Neural progenitor cell (in vitro differentiated cells): ENCODE data around the gene PHACTR1. TPM values are rescaled to one million over a fixed set of nuclear protein-coding genes. Genes with fewer than 3 reads are reported as not detected.
"Not testable (repeated sequence)": the region's sequence is repeated elsewhere in the genome, so short reads cannot be mapped to it uniquely, and the experiment has no call there.

Experiments
- DNase-seq: peaks from one replicate; pipeline ENCODE4 v3.0.0-alpha.2; 2016; ENCODE audit warnings: low spot score
- H2AFZ ChIP-seq: fragments of 200-600 bp; sonication (generic); replicated peaks from 2 replicates; pipeline ENCODE4 v1.6.1; 2016; ENCODE audit warnings: antibody characterized with exemption
- H3F3A ChIP-seq: fragments of 200-600 bp; sonication (generic); 2 replicates; pipeline ENCODE4 v1.6.1; 2016; ENCODE audit warnings: antibody characterized with exemption, low read depth
- H3K27ac ChIP-seq: fragments of 200-600 bp; sonication (generic); 2 replicates; pipeline ENCODE4 v1.5.1; 2016; ENCODE audit warnings: mild to moderate bottlenecking
- H3K27me3 ChIP-seq: fragments of 200-600 bp; sonication (generic); 2 replicates; pipeline ENCODE4 v1.6.1; 2016; ENCODE audit warnings: mild to moderate bottlenecking, moderate library complexity
- H3K36me3 ChIP-seq: fragments of 200-600 bp; sonication (generic); 2 replicates; pipeline ENCODE4 v1.5.1; 2016
- H3K4me1 ChIP-seq: fragments of 200-600 bp; sonication (generic); 2 replicates; pipeline ENCODE4 v1.6.1; 2016; ENCODE audit warnings: mixed run types
- H3K4me2 ChIP-seq: fragments of 200-600 bp; sonication (generic); 2 replicates; pipeline ENCODE4 v1.6.1; 2016
- H3K4me3 ChIP-seq: fragments of 200-600 bp; sonication (generic); 2 replicates; pipeline ENCODE4 v1.5.1; 2016
- H3K79me2 ChIP-seq: fragments of 200-600 bp; sonication (generic); 2 replicates; pipeline ENCODE4 v1.6.1; 2016; ENCODE audit warnings: low read depth
- H3K9ac ChIP-seq: fragments of 200-600 bp; sonication (generic); 2 replicates; pipeline ENCODE4 v1.6.1; 2016
- H3K9me3 ChIP-seq: fragments of 200-600 bp; sonication (generic); 2 replicates; pipeline ENCODE4 v1.5.1; 2016; ENCODE audit warnings: low read depth
- H4K20me1 ChIP-seq: fragments of 200-600 bp; sonication (generic); 2 replicates; pipeline ENCODE4 v1.6.1; 2016; ENCODE audit warnings: low read depth
- H3K27ac Mint-ChIP-seq: 3 replicates; pipeline ENCODE4 v1.8.0; 2021; ENCODE audit warnings: mixed read lengths
- H3K27me3 Mint-ChIP-seq: 2 replicates; pipeline ENCODE4 v1.8.0; 2022; ENCODE audit warnings: low read depth, mild to moderate bottlenecking, inconsistent platforms, moderate library complexity, mixed read lengths; ENCODE audit not compliant: insufficient read depth
- H3K36me3 Mint-ChIP-seq: 3 replicates; pipeline ENCODE4 v1.8.0; 2021; ENCODE audit warnings: mixed read lengths
- H3K4me1 Mint-ChIP-seq: 3 replicates; pipeline ENCODE4 v1.8.0; 2021; ENCODE audit warnings: mixed read lengths
- H3K4me3 Mint-ChIP-seq: 3 replicates; pipeline ENCODE4 v1.8.0; 2021; ENCODE audit warnings: mild to moderate bottlenecking, moderate library complexity, mixed read lengths
- H3K9me3 Mint-ChIP-seq: 3 replicates; pipeline ENCODE4 v1.8.0; 2020; ENCODE audit warnings: mixed read lengths
- CTCF ChIP-seq: fragments of 200-600 bp; sonication (generic); IDR thresholded peaks from 2 replicates; pipeline ENCODE4 v1.5.1; 2017; ENCODE audit warnings: antibody characterized with exemption, mild to moderate bottlenecking
- EZH2 ChIP-seq: fragments of 200-600 bp; sonication (generic); IDR thresholded peaks from 2 replicates; pipeline ENCODE4 v1.6.1; 2017; ENCODE audit warnings: antibody characterized with exemption, mild to moderate bottlenecking, moderate library complexity
- EZH2phosphoT487 ChIP-seq: fragments of 200-600 bp; sonication (generic); IDR thresholded peaks from 2 replicates; pipeline ENCODE4 v1.6.1; 2017; ENCODE audit warnings: antibody characterized with exemption
- total RNA-seq: library from RNA; depleted of rRNA; stranded (reverse); fragments of >200 nt; gene quantifications from 2 replicates; pipeline ENCODE4 v1.2.3, GENCODE V29; 2015; ENCODE audit warnings: low replicate concordance

Gene PHACTR1
- total RNA-seq, 1 donor from 2014 or later = 2.4 TPM

- H2AFZ ChIP-seq = no peak overlapping the region
- Mint-ChIP-seq H3K9me3 (no peaks in the 10 kb centered on the region), H3K4me3 (no peak overlapping the region), H3K4me1 (no peaks in the 10 kb centered on the region), H3K27ac (no peak overlapping the region), H3K27me3 (no peaks in the 10 kb centered on the region), H3K36me3 (no peaks in the 10 kb centered on the region)
- no peak for DNase-seq
- no peaks in the 10 kb centered on the region for H3K36me3 ChIP-seq
- H4K20me1 ChIP-seq = no peaks in the 10 kb centered on the region
- H3K79me2 ChIP-seq = no peaks in the 10 kb centered on the region
- no peaks in the 10 kb centered on the region for H3F3A ChIP-seq
- H3K4me2 ChIP-seq = no peak overlapping the region
- H3K9ac ChIP-seq = no peak overlapping the region
- H3K9me3 ChIP-seq = no peaks in the 10 kb centered on the region
- H3K27me3 ChIP-seq = no peaks in the 10 kb centered on the region
- no peak overlapping the region for H3K4me3 ChIP-seq
- no peak for TF ChIP-seq CTCF
- TF ChIP-seq EZH2phosphoT487 = no peak
- no peak for TF ChIP-seq EZH2
- H3K27ac ChIP-seq = no peak overlapping the region
- no peaks in the 10 kb centered on the region for H3K4me1 ChIP-seq
These were observed 12.9 kb downstream of the PHACTR1 start for GRCh38 chr6:12729467-12729866.

DNA sequence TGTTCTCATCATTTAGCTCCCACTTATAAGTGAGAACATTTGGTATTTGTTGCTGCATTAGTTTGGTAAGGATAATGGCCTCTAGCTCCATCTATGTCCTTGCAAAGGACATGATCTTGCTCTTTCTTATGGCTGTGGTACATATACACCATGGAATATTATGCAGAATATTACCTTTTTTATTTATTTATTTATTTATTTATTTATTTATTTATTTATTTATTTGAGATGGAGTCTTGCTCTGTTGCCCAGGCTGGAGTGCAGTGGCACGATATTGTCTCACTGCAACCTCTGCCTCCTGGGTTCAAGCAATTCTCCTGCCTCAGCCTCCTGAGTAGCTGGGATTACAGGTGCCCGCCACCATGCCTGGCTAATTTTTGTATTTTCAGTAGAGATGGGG lies 14.2 kb downstream of the PHACTR1 start:
- not testable (repeated sequence) for H3K27me3 Mint-ChIP-seq, H3K9me3 Mint-ChIP-seq, H3K9me3 ChIP-seq, H3K9ac ChIP-seq, H3K4me3 ChIP-seq, DNase-seq, H3K4me2 ChIP-seq, H3K36me3 Mint-ChIP-seq, H3F3A ChIP-seq, H3K27ac ChIP-seq, H3K27ac Mint-ChIP-seq, H3K36me3 ChIP-seq, H3K27me3 ChIP-seq, H3K4me3 Mint-ChIP-seq, H3K79me2 ChIP-seq, H3K4me1 ChIP-seq, H2AFZ ChIP-seq, H4K20me1 ChIP-seq, H3K4me1 Mint-ChIP-seq

DNA sequence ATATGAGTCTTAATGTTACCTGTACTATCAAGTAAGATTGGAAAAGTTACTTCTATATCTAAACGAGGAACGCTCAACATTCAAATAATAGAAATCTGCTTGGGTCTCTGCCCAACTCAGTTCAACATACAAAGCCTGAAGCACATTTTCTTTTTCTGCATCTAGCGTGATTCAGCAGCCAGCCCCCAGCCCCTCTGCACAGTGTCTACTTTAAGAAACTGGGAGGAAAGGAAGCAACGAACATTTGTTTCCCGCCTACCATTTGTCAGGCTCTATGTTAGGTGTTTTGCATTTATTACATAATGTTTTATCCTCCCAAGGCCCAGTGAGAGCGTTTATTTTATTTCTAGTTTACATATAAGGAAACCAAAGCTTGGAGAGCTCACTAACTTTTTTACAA lies 17.3 kb downstream of the PHACTR1 start:
- no peak overlapping the region for H3K4me2 ChIP-seq
- H4K20me1 ChIP-seq = no peaks in the 10 kb centered on the region
- Mint-ChIP-seq H3K4me1 (no peaks in the 10 kb centered on the region), H3K27ac (no peak overlapping the region), H3K4me3 (no peak overlapping the region), H3K36me3 (no peaks in the 10 kb centered on the region), H3K9me3 (no peaks in the 10 kb centered on the region), H3K27me3 (no peaks in the 10 kb centered on the region)
- H3K4me3 ChIP-seq = no peak overlapping the region
- DNase-seq = no peak
- no peak overlapping the region for H3K9ac ChIP-seq
- H3F3A ChIP-seq = no peaks in the 10 kb centered on the region
- no peaks in the 10 kb centered on the region for H3K4me1 ChIP-seq
- H3K9me3 ChIP-seq = no peaks in the 10 kb centered on the region
- no peak overlapping the region for H3K27ac ChIP-seq
- TF ChIP-seq EZH2 (no peak), EZH2phosphoT487 (no peak), CTCF (no peak)
- H3K79me2 ChIP-seq = no peaks in the 10 kb centered on the region
- H2AFZ ChIP-seq = no peak overlapping the region
- no peaks in the 10 kb centered on the region for H3K36me3 ChIP-seq
- no peaks in the 10 kb centered on the region for H3K27me3 ChIP-seq

DNA sequence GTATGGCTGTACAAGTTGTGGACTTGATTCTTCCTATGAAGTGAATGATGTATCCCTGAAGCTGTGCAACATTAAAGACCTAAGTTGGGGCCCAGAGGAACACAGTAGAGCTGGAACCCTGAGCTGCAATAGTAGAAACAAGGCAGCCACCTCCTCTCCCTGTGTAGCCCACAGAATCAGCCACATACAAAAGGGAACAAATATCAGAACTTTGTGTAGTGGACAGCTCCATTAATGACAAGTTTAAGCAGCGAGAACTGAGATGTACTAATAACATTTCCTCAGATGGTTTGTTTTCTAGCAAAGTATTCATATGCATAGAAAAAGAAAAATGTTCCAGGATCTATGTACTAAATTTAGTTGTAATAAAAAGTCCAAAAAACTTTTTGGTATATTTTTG lies 19.2 kb downstream of the PHACTR1 start:
- Histone ChIP-seq H3F3A (no peaks in the 10 kb centered on the region), H3K4me3 (no peak overlapping the region), H2AFZ (no peak overlapping the region), H3K4me2 (no peak overlapping the region), H3K36me3 (no peaks in the 10 kb centered on the region), H3K4me1 (no peaks in the 10 kb centered on the region), H3K27me3 (no peaks in the 10 kb centered on the region), H3K9ac (no peak overlapping the region), H3K27ac (no peak overlapping the region), H4K20me1 (no peaks in the 10 kb centered on the region), H3K79me2 (no peaks in the 10 kb centered on the region), H3K9me3 (no peaks in the 10 kb centered on the region)
- Mint-ChIP-seq H3K9me3 (no peaks in the 10 kb centered on the region), H3K4me3 (no peak overlapping the region), H3K27me3 (no peaks in the 10 kb centered on the region), H3K36me3 (no peaks in the 10 kb centered on the region), H3K4me1 (no peaks in the 10 kb centered on the region), H3K27ac (no peak overlapping the region)
- TF ChIP-seq CTCF = no peak
- no peak for TF ChIP-seq EZH2phosphoT487
- TF ChIP-seq EZH2 = no peak
- DNase-seq = no peak
